Raji (cell line): ENCODE data around the gene FGGY.

ENCODE experiments used
- POLR2A ChIP-seq: IDR thresholded peaks from 2 replicates; pipeline ENCODE4 v1.6.1; 2011; ENCODE audit warnings: low read depth, low read length, control low read depth; ENCODE audit not compliant: insufficient read depth

The FGGY gene

DNA sequence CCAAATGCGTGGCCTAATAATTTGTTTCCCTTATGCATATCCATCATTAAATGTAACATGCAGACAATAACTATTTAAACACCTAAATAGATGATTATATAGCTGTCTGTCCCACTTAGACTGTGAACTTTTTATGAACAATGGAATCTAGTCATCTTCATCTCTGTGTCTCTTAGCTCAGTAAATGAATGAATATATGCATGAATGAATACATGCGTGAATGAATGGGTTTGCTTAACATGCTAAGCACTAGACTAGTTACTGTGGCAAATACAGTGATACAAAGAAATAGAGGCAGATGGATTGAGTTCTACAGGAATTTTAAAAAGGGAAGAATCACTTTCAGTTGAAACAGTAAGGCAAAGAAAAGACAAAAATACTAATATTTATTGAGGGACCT is 232.0 kb downstream of the FGGY start:
- TF ChIP-seq POLR2A = no peak

DNA sequence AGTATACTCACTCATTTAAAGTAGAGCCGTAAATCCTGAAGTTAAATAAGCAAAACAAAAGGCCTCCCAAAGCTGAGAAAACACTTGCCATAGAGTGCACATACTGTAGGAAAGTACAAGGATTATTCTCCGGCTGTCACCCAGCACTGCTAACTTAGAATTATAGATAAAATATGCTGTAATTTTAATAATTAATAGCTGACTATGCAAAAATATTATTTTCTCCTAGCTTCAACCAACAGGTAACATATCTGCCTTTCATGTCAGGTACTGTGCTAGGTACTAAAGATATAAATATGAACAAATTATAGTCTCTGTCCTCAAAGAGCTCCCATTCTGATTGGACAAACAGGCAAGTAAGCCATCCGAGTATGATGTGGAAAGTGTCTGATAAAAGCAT is 233.2 kb downstream of the FGGY start:
- no peak for TF ChIP-seq POLR2A

DNA sequence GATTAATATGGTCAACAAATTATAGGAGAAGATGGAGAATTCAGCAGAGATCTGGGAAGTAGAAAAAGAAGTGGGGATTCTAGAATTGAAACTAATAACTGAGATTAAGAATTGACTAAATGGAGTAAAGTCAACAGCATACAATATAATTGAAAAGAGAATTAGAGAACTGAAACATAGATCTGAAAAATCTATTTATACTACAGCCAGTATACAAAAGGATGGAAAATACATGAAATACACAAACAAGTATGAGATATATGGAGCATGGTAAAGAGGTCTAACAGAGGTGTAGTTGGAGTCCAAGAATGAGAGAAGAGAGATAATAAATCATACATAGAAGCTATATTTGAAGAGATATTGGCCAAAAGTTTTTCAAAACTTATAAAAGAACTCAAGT is 235.2 kb downstream of the FGGY start:
- no peak for TF ChIP-seq POLR2A

DNA sequence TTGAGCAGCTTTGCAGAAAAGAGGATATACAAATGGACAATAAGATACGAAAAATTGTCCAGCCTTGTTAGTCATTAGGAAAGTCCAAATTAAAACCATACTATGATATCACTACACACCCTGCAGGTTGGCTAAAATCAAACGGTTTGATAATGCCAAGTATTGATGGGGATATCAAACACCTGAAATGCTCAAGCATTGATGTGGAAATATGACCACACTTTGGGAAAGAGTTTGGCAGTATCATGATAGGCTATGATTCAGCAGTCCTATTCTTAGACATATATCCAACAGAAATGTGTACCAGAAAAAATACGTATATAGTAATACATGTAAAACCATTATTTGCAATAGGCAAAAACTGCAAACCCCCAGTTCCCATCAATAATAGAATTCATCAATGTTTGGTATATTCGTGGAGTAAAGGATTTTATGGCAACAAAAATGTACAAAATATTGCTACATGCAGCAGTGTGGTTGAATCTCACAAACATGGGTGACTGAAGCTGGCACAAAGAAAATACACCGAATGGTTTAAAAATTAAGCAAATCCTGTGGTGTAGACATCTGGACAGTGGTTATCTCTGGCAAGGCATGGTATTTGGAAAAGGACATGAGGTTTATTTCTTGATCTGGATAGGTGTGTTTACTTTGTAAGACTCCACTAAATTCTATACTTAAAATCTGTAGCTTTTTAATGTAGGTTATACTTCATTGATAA is 243.2 kb downstream of the FGGY start:
- no peak for TF ChIP-seq POLR2A

DNA sequence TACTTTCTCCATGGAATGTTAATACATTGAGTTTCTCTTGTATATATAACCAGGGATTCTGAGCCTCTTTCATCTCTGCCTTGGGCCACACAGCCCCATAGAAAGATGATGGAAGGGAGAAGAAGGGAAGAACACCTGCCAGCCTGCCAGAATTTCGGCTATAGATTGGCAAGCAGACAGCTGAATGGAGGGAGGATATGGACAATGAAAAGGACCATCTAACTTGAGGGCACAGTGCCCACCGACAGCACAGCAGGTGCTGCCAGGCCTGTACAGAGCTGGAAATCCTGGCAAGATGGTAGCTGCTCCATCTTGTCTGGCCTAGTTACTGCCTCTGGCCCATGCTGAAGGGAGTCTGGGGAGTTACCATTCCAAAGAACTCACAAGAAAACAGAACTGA is 244.3 kb downstream of the FGGY start:
- TF ChIP-seq POLR2A = no peak

DNA sequence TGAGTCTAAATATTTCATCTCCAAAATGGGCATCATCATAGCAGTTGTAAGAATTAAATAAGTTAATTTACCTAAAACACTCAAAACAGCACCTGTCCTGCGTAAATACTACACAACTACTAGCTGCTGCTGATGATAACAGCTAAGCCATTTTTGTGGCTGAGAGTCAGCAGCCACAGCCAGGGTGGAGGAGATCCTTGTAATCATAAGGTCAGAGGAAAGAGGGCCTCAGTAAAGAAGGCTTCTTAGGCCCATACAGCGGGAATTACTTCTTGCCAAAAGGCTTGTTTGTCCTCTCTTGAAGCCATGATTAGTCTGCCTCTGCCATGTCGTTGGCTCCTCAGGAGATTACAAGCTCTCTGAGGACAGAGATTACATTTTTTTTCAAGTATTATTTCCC is 245.0 kb downstream of the FGGY start:
- no peak for TF ChIP-seq POLR2A

DNA sequence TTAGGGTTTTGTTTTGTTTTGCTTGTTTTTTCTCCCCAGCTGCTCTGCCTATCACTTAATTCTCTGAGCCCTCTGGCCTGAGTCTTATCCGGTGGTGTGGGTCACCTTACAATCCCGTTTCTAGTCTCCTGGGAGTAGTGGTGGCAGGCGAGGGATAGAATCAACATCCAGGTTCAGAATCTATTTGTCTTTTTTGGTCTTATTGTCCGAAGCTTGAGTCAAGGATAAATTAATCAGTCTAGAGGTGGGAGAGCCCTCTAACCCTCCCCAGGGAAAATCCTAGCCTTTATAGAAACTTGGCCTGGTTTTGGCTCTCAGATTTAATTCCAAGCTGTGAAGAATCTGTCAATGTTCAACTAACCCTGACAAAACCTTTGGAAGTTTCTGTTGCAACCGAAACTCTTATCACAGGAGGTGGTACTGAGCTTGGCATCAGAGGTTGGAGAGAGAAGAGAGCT is 246.3 kb downstream of the FGGY start:
- TF ChIP-seq POLR2A = no peak

DNA sequence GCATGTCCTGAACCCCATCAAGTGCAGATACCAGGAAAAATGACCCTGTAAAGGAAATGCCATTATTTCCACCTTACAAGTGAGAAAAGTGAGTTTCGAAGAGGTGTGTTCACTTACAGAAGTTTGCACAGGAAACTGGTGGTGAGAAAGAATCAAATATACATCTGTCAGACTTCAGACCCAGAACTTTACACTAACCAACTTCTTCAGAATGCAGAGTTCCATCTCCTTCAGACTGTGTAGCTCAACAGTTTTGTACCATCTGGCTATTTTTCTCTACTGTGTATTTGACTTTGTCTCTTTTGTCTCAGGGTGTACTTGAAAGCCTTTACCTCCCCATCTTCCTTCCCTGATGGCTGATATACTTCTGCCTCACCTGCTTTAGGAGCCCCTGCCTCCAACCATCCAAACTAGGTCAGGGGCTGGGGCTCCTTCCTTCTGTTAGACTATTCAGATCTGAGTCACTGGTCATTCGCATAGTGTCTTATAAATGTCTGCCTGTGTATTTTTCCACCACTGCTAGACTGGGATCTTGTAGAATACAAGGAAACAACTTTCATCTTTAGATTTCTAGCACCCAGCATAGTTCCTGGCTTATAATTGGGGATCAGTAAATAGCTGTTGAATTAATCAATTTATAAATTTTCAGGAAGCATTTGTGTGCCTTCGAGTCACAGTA is 247.9 kb downstream of the FGGY start:
- no peak for TF ChIP-seq POLR2A

DNA sequence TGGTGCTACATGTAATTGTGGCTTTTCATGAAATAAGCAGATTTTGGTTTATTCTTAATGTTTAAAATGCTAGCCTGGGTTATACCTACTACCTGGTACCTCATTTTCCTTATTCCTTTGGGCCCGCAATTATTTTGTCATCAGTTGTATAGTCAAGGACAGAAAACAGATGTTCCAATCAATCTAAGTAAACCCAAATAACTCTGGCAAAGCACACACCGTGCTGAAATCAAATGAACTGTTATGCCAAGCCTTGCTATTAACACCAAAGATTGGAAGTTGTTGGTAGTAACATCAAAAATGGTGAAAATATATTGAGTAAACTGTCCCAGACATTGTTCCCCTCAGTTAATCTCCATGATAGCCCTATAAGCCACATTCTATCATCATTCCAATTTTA is 248.9 kb downstream of the FGGY start:
- no peak for TF ChIP-seq POLR2A

DNA sequence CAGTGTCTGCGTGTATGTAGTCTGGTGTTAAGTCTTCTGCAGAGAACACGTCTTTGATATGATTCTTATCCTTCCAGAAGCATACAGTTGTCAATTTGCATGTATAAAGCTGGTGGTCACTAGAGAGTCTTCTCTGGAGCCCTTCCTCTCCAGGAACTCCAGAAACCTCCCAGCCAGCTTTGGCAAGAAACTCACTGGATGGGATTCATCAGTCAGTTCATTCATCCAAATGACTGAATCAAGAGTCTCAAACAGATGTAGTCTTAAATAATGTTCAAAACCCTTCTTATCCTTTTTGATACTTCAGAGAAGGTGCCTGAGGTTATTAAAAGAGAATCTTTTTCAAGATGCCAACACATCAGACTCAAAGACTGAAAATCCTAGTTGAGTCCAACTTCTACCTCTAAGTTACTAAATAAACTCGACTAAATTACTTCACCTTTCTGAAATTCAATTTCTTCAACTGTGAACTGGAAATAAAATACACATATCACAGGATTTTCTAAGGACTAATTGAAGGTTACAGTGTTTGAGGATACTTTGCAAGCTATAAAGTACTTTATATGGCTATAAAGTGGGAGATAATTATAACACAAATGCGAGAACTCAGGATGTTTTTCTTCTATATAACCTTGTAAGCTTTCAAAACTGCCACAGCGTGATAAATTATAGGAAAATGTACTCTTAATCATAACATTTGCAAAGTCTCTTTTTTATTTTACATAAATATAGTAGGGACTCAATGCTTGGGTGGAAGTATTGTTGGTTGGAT is 252.4 kb downstream of the FGGY start:
- no peak for TF ChIP-seq POLR2A

DNA sequence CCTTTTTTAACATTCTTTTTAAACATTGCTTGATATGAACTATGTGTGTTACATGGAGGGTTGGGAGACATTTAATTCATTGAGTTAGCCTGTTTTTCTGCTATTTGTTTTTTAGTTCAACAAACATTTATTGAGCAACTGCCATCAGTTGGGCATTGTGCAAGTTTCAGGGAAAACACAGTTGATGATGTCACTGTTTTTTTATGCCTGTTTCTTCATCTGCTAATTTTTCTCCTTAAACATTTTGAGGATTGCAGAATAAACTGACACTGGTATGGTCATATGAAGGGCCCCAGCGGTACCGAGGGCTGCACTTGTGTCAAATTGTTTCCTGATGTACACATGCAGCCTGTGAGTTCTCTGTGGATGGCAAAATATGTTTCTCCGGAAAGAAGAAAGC is 253.0 kb downstream of the FGGY start:
- no peak for TF ChIP-seq POLR2A

DNA sequence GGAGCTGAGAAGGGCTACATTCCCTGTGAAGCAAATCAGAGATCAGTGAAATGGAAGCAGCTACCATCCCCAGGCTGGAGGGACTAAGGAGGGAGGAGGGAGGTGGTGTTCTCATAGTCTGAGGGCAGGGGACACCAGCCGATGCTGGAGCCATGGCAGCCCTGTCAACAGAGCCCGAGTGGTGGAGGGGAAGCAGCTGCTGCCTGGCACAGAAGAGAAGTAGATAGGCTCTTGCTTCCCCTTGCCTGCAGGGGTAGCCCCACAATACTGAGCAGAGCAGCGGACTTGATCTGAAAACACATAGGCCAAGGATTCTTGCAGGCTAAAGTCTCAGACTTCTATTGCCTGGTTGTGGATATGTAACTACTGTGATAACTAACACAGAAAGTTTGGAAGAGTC is 255.1 kb downstream of the FGGY start:
- TF ChIP-seq POLR2A = no peak

DNA sequence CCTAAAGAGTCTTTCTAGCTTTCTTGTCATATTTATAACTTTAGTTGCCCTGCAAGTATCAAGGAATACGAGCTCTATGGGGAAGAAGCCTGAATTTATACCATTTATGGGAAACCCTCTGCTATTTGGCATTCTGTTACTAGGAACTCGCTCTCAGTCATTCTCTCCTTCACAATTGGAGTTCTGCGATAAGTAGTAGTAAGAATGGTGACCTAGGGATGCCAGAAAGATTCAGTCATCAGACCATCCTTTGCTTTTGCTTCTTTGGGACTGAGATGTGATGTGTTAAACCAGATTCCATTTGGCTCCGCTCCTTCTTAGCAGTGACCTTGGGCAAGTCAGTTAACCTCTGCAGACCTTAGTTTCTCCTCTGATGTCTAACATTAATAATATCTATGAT is 256.5 kb downstream of the FGGY start:
- TF ChIP-seq POLR2A = no peak

DNA sequence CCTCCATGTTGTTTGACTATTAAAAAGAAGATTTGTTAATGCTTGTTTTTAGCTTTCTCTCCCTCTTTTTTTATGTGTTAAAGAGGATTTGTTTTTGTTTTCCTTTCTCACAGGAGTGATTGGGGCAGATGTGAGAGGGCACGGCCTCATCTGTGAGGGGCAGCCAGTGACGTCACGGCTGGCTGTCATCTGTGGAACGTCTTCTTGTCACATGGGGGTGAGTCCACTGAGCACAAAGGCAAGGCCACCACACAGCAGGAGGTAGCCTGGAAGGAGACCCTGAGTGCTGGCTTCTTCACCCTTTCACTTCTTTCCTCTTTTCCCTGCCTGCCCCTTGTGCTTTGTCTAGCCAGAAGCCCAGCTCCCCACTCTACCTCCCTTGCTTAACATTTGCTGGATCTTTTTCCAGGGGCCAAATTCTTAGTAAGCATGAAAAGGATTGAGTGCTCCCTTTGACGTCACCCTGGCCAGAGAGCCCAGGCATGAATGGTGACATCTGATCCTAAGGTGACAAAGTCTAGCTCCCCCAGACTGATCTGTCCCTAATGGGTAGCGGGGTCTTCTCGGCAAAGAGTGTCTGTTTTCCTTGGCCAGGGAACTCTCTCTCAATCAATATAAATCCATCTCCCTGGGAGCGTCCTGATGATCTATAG is 257.2 kb downstream of the FGGY start:
- TF ChIP-seq POLR2A = no peak

DNA sequence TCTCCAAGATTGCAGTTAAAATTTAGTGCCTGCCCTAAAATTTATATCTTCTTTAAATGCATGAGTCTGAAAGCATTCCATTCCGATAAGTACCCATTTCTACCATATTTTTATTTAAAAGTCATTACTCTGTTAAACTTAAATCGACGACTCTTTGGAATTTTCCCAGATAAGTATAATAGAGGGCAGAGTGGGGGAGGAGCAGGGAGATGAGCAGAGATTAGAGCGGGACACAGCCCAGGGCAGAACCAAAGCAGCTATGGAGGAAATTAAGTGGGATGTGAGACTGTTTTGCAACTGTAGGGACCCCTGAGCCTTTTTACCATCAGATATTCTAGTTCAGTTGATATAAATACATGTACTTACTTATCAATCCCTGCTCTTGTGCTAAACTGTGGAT is 257.9 kb downstream of the FGGY start:
- no peak for TF ChIP-seq POLR2A
